Nephron progenitor cell (in vitro differentiated cells): ENCODE data around the gene SYT3.
A peak's percentile ranks its signal among the peaks of the same experiment; 100 is the strongest.

Experiments
- DNase-seq: peaks from one replicate; pipeline ENCODE4 v3.0.0; 2021
- H3K27ac Mint-ChIP-seq: 2 replicates; pipeline ENCODE4 v1.8.0; 2021; ENCODE audit warnings: mild to moderate bottlenecking, moderate library complexity, mixed read lengths
- H3K27me3 Mint-ChIP-seq: 2 replicates; pipeline ENCODE4 v1.8.0; 2021; ENCODE audit warnings: mild to moderate bottlenecking, low read depth, mixed read lengths; ENCODE audit not compliant: poor library complexity
- H3K36me3 Mint-ChIP-seq: 2 replicates; pipeline ENCODE4 v1.8.0; 2021; ENCODE audit warnings: low read depth, mixed read lengths
- H3K4me1 Mint-ChIP-seq: 2 replicates; pipeline ENCODE4 v1.8.0; 2021; ENCODE audit warnings: mixed read lengths
- H3K4me3 Mint-ChIP-seq: 2 replicates; pipeline ENCODE4 v1.8.0; 2021; ENCODE audit warnings: mild to moderate bottlenecking, moderate library complexity, mixed read lengths
- H3K9me3 Mint-ChIP-seq: 2 replicates; pipeline ENCODE4 v1.8.0; 2021; ENCODE audit warnings: mild to moderate bottlenecking, moderate library complexity, mixed read lengths
- CTCF ChIP-seq: fragments of 200-600 bp; sonication (generic); IDR thresholded peaks from 2 replicates; pipeline ENCODE4 v1.5.0; 2021; ENCODE audit warnings: antibody characterized with exemption

The SYT3 gene, protein sequence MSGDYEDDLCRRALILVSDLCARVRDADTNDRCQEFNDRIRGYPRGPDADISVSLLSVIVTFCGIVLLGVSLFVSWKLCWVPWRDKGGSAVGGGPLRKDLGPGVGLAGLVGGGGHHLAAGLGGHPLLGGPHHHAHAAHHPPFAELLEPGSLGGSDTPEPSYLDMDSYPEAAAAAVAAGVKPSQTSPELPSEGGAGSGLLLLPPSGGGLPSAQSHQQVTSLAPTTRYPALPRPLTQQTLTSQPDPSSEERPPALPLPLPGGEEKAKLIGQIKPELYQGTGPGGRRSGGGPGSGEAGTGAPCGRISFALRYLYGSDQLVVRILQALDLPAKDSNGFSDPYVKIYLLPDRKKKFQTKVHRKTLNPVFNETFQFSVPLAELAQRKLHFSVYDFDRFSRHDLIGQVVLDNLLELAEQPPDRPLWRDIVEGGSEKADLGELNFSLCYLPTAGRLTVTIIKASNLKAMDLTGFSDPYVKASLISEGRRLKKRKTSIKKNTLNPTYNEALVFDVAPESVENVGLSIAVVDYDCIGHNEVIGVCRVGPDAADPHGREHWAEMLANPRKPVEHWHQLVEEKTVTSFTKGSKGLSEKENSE

DNA sequence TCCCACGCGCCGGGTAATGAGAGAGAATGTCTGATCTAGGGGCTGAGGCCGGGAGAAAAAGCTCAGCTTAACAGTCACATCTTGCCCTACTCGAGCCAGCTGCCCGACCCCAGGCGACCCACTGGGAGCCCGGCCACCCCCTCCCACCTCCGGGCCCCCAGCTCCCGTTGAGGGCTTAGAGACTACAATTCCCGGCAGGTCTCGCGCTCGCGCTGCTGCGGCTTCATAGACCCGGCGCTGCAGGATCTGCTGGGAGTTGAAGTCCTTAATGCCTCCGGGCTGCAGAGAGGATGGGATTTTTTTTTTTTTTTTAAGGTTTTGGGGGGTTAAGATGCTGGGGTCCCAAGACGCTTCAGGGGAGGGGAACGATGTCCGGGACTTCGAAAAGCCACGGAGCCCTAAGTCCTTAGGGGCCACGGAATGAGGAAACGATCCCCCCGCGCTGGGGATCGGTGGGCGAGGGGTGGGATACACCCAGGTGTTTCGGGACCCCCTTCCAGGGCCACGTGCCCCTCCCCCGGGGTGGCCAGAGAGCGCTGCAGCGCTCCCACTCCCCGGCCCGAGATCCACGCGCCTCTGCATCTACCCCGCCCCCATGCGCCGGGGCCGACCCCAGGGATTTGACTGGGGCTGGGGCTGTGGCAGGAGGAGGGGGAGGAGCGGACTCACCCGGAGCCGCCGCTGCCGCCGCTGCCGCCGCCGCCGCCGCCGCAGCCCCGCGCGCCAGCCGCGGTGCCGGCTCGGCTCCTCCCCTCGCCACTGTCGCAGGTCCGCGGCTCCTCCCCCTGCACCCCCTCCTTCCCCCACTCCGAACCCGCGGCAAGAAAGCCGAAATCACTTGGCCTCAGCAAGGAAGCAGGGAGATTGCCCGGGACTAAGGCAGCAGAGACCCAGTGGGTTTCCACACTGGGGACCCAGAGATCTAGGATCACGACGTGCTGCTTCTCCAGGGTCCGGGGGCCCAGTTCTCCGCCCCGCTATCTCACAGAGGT is at the start of gene SYT3:
Gene SYT3, minus strand, starts transcription at position 761 of the 992 bp plus-strand sequence. CDS start 2,470 bp downstream, outside the sequence.
- TF ChIP-seq CTCF = no peak
- Mint-ChIP-seq H3K4me1 (peaks cover 7% of the 10 kb centered on the region), H3K4me3 (peak within 1 kb of the TSS; percentile 91), H3K27me3 (peaks cover 42% of the 10 kb centered on the region), H3K9me3 (peaks cover 17% of the 10 kb centered on the region), H3K27ac (no peak within 1 kb of the TSS), H3K36me3 (no peaks in the 10 kb centered on the region)
- peak; percentile 79 for DNase-seq

- Mint-ChIP-seq H3K27me3 (peaks cover 98% of the 10 kb centered on the region), H3K4me1 (peaks cover under 1% of the 10 kb centered on the region), H3K4me3 (no peak overlapping the region), H3K27ac (no peak overlapping the region), H3K9me3 (no peaks in the 10 kb centered on the region), H3K36me3 (peaks cover 35% of the 10 kb centered on the region)
- TF ChIP-seq CTCF = no peak
- DNase-seq = no peak
Observed at GRCh38 chr19:50688766-50689165, 49.1 kb upstream of the SYT3 start.

DNA sequence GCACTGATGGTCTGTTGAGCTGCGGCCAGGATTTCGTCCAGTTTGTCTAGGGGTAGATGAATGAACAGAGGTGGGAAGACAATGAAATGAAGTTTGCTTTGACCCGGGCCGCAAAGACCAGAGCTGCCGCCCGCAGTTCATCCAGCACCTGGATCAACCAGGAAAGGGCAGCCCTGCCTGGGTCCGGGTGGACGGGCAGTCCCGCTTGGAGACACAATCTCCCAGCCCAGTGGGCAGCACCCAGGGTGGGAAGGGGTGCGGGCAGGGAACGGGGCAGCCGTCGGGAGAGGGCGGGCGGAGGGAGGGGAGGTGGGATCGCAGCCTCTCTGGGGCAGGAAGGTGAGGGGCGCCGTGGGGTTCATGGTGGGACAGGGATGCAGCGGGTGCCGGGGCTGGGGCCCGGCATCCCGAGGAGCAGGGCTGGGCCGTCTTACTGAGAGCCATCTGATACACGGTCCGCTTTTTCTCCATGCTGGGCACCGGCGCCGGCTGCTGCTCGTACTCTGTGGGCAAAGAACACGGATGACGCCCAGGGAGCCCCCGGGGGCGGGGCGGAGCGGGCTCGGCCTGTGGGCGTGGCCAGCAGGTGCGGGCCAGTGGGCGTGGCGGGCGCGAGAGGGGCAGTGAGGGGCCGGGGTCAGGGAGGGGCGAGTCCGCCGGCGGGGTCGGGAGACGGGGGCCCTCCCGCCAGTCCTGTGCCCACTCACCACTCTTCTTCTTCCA is 46.8 kb upstream of the SYT3 start:
- peaks cover 46% of the 10 kb centered on the region for H3K36me3 Mint-ChIP-seq
- H3K4me3 Mint-ChIP-seq = no peak overlapping the region
- no peaks in the 10 kb centered on the region for H3K9me3 Mint-ChIP-seq
- no peaks in the 10 kb centered on the region for H3K4me1 Mint-ChIP-seq
- H3K27ac Mint-ChIP-seq = no peak overlapping the region
- DNase-seq = peak; percentile 43
- TF ChIP-seq CTCF = no peak
- peaks cover 98% of the 10 kb centered on the region for H3K27me3 Mint-ChIP-seq

DNA sequence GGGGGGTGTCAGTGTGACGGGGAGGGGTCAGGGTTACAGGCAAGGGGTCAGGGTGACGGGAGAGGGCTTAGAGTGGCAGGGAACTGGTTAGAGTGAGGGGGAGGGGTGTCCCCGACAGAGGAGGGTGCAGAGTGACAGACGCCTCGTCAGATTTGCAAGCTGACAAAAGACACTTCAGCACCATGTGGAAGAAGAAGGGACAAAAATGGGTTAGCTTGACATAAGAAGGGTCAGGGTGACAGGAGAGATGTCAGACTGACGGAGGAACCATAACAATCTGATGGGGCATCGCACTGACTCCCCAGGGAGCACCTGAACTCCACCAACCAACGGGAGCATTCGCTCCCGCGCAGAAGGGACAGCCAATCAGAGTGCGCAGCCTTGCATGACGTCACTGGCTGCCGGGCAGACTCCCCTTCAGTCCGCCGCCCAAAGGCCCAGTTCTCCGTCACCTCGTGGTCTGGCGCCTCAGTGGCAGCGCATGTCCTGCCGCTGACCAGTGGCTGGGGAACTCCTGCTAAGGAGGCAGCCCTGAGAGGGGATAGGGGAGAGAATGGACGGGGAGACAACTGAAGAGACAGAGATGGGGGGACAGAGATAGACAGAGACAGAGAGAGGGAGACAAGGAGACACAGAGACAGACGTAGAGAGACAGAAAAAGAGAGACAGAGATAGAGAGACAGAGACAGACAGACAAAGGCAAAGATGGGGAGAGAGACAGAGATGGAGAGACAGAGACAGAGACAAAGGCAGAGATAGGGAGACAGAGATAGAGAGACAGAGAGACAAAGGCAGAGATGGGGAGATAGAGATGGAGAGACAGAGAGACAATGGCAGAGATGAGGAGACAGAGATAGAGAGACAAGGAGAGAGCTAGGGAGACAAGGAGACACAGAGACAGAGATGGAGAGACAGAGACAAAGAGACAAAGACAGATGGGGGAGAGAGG is 39.8 kb upstream of the SYT3 start:
- peaks cover 46% of the 10 kb centered on the region for H3K36me3 Mint-ChIP-seq
- peaks cover 1% of the 10 kb centered on the region for H3K4me1 Mint-ChIP-seq
- peak; percentile 84 for DNase-seq
- no peak for TF ChIP-seq CTCF
- H3K27me3 Mint-ChIP-seq = peaks cover 85% of the 10 kb centered on the region
- H3K9me3 Mint-ChIP-seq = peaks cover 4% of the 10 kb centered on the region
- H3K4me3 Mint-ChIP-seq = no peak overlapping the region
- no peak overlapping the region for H3K27ac Mint-ChIP-seq
